GM12891 (cell line): ENCODE data around the gene DNAJA1. TPM values are rescaled to one million over a fixed set of nuclear protein-coding genes. Genes with fewer than 3 reads are reported as not detected.
A peak's percentile ranks its signal among the peaks of the same experiment; 100 is the strongest.
"Not testable (repeated sequence)": the region's sequence is repeated elsewhere in the genome, so short reads cannot be mapped to it uniquely, and the experiment has no call there.

ENCODE experiments used
- DNase-seq: peaks from one replicate; pipeline ENCODE4 v3.0.0; 2011; ENCODE audit warnings: low spot score; ENCODE audit not compliant: insufficient read length
- FAIRE-seq: peaks from 2 replicates; lab custom pipeline; 2011; peaks lifted over from hg19 to GRCh38; lab: Jason Lieb, UNC
- PAX5 ChIP-seq: IDR thresholded peaks from 2 replicates; pipeline ENCODE4 v1.6.1; 2011; ENCODE audit warnings: low read length, moderate library complexity, mild to moderate bottlenecking; ENCODE audit not compliant: insufficient read depth, severe bottlenecking
- POLR2A ChIP-seq: IDR thresholded peaks from 2 replicates; pipeline ENCODE4 v1.6.1; 2011; ENCODE audit warnings: low read depth, low read length, control low read depth
- POLR2AphosphoS5 ChIP-seq: IDR thresholded peaks from 2 replicates; pipeline ENCODE4 v1.6.1; 2011; ENCODE audit warnings: low read depth, low read length, control low read depth
- POU2F2 ChIP-seq: IDR thresholded peaks from 2 replicates; pipeline ENCODE4 v1.6.1; 2011; ENCODE audit warnings: low read depth, mild to moderate bottlenecking, control low read depth, low read length, moderate library complexity
- SPI1 ChIP-seq: IDR thresholded peaks from 2 replicates; pipeline ENCODE4 v1.6.1; 2011; ENCODE audit warnings: low read depth, low read length, control low read depth
- TAF1 ChIP-seq: IDR thresholded peaks from 2 replicates; pipeline ENCODE4 v1.6.1; 2011; ENCODE audit warnings: low read depth, low read length, control low read depth
- polyA plus RNA-seq: library from polyadenylated mRNA; unstranded; fragments of >200 nt; gene quantifications from one replicate; pipeline ENCODE4 v1.2.1, GENCODE V29; 2012; ENCODE audit warnings: low read depth, missing spikeins, inconsistent platforms; ENCODE audit not compliant: missing spikeins

DNAJA1 gene
- polyA plus RNA-seq = 111 TPM

GRCh38 chr9:33024966-33025571, at the start of gene DNAJA1:
Gene DNAJA1, plus strand, starts transcription at chr9:33025273. Its CDS starts 1,212 bp downstream, at chr9:33026485.
- DNase-seq (peak; percentile 82), FAIRE-seq (peak; percentile 97)
- TF ChIP-seq PAX5 = peak; percentile 68
- peak; percentile 97 for TF ChIP-seq TAF1
- TF ChIP-seq SPI1 = no peak
- TF ChIP-seq POLR2AphosphoS5 = peak; percentile 100
- TF ChIP-seq POLR2A = peak; percentile 99
- peak; percentile 93 for TF ChIP-seq POU2F2

DNA sequence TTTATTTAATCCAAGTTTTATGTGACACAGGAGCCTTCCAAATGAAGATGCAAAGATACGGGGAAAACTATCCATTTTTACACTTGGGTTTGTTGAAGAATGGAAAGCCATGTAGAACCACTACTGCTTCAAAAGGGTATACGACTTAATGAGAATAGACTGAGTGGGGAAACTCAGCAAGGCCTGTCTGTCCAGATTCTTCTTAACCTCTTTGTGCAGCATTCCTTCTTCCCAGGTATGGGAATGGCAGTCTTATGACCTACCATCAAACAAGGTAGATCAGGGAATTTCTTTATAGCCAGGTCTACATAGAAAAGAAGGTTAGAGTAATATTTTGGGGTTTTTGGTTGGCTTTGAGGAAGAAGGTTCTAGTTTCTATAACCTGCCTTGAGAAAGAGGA, 47.0 kb upstream of the DNAJA1 start:
- TF ChIP-seq TAF1 (no peak), SPI1 (no peak), POLR2AphosphoS5 (no peak), POU2F2 (no peak), POLR2A (no peak), PAX5 (no peak)
- FAIRE-seq = no peak
- DNase-seq = no peak

DNA sequence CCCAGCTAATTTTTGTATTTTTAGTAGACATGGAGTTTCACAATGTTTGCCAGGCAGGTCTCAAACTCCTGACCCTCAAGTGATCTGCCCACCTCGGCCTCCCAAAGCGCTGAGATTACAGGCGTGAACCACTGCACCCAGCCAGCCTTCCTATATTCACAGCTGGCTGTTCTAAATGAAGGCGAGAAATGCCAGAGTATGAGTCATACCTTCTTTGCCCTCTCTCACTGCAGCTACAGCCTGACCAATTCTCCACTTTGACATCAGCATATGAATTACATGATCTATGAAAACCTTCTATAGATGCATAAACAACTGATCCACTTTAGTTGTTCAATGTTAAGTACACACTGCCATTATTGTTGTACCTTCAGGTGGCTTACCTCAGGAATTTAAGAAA, 38.1 kb upstream of the DNAJA1 start:
- DNase-seq (no peak), FAIRE-seq (no peak)
- TF ChIP-seq SPI1 = no peak
- no peak for TF ChIP-seq POU2F2
- TF ChIP-seq TAF1 = no peak
- TF ChIP-seq POLR2AphosphoS5 = no peak
- no peak for TF ChIP-seq POLR2A
- TF ChIP-seq PAX5 = no peak

DNA sequence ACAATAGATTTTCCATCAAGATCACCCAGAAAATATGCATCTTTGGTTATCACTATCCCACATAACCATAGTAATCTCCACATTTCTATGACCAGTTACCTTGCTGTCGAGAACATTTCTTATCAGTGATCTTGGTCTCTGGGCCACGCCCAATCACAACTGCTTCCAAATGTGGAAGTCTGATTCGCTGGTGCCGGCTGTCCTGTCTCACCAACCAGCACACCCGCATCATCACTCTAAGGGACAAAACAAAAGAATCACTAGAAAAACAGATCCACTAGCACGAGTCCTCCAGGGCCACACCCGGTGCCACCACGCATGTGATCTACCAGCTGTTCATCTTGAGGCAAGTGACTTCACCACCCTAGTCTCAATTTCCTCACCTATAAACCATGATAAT, 35.4 kb upstream of the DNAJA1 start:
- no peak for TF ChIP-seq POLR2AphosphoS5
- no peak for TF ChIP-seq PAX5
- no peak for TF ChIP-seq TAF1
- no peak for TF ChIP-seq POLR2A
- no peak for TF ChIP-seq SPI1
- no peak for TF ChIP-seq POU2F2
- no peak for DNase-seq
- peak; percentile 56 for FAIRE-seq

- TF ChIP-seq POLR2AphosphoS5 = no peak
- TF ChIP-seq POLR2A = no peak
- no peak for TF ChIP-seq PAX5
- TF ChIP-seq POU2F2 = no peak
- no peak for TF ChIP-seq SPI1
- DNase-seq (no peak), FAIRE-seq (no peak)
Measured at GRCh38 chr9:32991897-32992594, 33.0 kb upstream of the DNAJA1 start.

- FAIRE-seq (peak; percentile 56), DNase-seq (no peak)
Measured at GRCh38 chr9:32992595-32993238, 32.4 kb upstream of the DNAJA1 start.

DNA sequence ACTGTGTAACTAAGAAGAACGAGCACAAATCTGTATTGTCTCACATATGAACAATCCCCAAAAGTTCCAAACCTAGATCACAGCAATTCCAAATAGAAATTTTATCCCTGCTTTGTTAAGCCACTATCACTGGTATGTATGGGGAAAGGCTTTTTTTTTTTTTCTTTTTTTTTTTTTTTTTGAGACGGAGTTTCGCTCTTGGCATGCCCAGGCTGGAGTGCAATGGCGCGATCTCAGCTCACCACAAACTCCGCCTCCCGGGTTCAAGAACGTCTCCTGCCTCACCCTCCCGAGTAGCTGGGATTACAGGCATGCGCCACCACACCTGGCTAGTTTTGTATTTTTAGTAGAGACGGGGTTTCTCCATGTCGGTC, 24.4 kb upstream of the DNAJA1 start:
- not testable (repeated sequence) for FAIRE-seq, DNase-seq

More at GRCh38 chr9:32992595-32993238, 32.4 kb upstream of the DNAJA1 start:
- no peak for TF ChIP-seq PAX5
- TF ChIP-seq POLR2A = no peak

GRCh38 chr9:33005335-33005734, 19.7 kb upstream of the DNAJA1 start:
- FAIRE-seq, DNase-seq: not testable (repeated sequence)

- DNase-seq (no peak), FAIRE-seq (no peak)
- TF ChIP-seq POLR2A = no peak
- TF ChIP-seq TAF1 = no peak
- TF ChIP-seq PAX5 = no peak
Measured at GRCh38 chr9:33007755-33008154, 17.3 kb upstream of the DNAJA1 start.

DNA sequence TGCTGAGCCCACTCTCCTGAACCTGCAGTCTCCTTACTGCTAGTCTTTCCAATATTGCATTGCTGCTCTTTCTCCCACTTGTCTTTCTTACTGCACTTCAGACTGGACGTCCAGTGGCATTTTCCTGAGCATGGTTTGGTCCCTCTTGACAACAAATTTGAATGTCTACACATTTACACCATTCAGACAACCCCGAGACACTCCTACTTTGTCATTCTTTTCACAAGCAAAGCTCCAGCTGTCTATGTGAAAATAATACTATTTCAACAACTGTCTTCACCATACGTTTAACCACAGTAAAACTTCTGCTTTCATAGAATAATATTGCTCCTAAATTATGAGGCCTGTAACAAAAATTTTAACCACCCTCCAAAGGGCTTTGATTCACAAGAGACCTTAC, 13.2 kb upstream of the DNAJA1 start:
- DNase-seq (no peak), FAIRE-seq (peak; percentile 16)
- TF ChIP-seq SPI1 = no peak
- no peak for TF ChIP-seq POLR2AphosphoS5
- TF ChIP-seq POLR2A = no peak
- no peak for TF ChIP-seq PAX5
- TF ChIP-seq TAF1 = no peak
- TF ChIP-seq POU2F2 = no peak
